Measurements from ENCODE around the gene ZCCHC14.
A peak's percentile ranks its signal among the peaks of the same experiment; 100 is the strongest.
"Not testable (repeated sequence)": the region's sequence is repeated elsewhere in the genome, so short reads cannot be mapped to it uniquely, and the experiment has no call there.

ZCCHC14 gene

DNA sequence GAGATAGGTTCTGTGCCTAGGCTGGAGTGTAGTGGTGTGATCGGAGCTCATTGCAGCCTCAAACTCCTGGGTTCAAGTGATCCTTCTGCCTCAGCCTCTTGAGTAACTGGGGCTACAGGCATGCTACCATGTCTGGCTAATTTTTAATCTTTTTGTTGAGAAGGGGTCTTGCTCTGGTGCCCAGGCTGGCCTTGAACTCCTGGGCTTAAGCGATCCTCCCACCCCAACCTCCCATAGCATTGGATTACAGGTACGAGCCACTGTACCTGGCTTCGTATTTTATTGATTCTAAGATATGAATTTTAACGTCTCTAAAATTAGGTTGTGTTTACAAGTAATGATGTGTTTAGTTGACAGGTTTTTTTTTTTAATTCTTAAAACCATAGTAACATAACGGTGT lies 30.8 kb upstream of the ZCCHC14 start:
- DNase-seq: not testable (repeated sequence)

DNA sequence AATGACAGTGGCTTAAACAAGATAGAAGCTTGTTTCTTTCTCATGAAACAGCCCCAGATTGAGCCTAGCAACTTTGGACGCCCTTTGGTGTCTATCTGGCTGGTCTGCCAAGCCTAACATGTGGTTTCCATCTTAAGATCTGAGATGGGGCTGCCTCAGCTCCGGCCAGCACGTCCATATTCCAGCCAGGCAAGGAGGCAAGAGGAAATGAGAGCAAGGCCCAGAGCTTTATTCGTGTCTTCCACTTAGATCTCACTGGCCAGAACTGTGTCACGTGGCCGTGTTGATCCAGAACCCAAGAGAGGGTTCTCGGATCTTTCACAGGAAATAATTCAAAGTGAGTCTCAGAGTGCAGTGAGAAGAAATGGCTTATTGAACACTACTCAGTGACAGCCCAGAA lies 28.9 kb upstream of the ZCCHC14 start:
- DNase-seq: not testable (repeated sequence)

DNA sequence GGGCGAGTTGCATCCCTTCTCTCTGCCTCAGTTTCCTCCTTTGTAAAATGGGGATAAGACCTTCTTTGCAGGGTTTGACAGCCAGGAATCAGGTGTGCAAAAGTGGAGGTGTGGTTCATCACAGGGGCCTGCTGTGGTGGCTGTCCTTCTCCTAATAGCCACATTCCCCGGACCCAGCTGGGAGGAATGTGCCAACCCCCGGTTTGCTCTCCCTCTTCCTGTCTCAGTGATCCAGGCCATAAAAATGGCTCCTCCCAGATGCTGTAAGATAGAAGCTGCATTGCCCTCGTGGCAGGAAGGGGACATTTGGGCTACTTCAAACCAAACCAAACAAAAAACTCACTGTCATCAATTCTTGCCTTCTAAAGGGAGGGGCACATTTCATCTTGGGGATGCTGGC lies 26.3 kb upstream of the ZCCHC14 start:
- DNase-seq: not testable (repeated sequence)

DNA sequence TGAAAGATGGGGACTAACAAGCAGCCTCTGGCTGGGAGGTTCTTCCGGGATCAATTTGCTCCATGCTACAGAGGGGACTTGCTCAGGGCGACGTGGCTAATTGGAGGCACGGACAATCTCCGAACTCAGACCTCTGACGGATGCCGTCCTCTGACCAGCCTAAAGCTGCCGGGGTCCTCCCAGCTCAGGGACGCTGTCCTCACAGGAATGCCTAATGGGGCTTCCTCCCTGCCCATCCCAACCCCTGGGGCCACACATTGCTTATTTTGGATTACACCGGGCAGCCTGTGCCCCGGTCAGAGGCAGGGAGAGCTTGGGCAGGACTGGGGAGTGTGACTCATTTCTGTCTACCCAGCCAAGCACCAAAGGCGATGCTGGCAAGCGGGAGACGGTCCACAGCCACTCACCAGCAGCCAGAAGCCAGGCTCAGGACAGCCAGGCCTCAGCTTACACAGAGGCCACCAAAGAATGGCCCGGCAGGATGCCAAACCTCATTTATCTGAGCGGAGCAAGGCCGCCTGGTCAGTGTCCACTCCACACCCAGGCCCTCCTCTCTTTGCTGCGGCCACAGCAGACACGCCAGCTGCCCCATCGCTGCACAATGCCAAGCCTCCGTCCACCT lies 25.7 kb upstream of the ZCCHC14 start:
- DNase-seq: not testable (repeated sequence)

DNA sequence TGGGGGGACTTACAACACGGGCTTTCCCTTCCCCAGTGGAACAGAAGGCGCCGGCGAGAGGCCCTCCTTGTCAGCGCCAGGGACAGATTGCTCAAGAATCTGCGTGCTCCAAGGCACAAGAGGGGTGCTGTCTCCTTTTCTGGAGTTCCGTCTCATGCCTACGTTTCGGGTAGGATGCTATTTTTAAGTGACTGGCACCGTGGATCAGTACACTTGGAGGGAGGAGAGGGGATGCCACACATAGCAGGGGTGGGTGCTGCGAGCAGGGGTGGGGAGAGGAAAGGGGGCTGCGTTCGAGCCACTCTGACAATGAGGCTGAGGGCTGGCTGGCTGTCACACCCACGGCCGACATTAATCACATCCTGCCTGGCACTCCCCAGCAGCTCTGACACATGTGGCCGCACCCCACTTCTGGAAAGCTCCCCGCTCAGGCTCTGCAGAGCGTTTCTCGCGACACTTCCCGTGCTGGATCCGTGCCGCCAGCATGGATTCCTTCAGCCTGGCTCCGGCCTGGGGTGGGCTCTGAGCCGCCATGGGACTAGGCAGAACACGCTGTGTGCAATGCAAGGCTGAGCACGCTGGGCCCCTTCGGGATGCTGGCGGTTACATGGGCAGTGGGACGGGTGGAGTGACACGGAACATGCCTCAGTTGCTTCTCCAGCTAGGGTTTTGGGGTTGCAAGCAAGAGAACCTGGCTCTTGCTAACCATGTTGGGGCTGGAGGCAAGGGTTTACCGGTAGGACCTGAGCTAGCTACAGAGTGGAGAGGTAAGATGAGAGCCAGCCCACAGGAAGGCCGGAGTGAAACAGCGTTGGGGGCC lies 25.0 kb upstream of the ZCCHC14 start:
- DNase-seq: not testable (repeated sequence)

DNA sequence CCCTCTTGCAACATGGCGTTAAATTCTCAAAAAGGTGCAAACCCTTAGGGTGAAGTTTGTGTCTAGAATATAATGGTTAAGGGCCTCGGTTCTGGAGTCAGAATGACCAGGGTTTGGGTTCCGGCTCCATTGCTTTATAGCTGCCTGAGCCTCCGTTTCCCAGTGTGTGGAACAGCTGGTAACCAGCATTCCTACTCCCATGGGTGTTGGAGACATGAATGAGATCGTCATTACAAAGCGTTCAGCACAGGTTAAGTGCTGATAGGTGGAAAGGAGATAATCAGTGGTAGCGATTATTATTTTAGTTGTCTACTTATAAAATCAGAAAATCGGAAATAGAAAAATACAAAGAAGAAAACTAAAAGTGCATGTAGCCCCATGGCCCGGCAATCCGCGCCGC lies 23.5 kb upstream of the ZCCHC14 start:
- no peak for DNase-seq

DNA sequence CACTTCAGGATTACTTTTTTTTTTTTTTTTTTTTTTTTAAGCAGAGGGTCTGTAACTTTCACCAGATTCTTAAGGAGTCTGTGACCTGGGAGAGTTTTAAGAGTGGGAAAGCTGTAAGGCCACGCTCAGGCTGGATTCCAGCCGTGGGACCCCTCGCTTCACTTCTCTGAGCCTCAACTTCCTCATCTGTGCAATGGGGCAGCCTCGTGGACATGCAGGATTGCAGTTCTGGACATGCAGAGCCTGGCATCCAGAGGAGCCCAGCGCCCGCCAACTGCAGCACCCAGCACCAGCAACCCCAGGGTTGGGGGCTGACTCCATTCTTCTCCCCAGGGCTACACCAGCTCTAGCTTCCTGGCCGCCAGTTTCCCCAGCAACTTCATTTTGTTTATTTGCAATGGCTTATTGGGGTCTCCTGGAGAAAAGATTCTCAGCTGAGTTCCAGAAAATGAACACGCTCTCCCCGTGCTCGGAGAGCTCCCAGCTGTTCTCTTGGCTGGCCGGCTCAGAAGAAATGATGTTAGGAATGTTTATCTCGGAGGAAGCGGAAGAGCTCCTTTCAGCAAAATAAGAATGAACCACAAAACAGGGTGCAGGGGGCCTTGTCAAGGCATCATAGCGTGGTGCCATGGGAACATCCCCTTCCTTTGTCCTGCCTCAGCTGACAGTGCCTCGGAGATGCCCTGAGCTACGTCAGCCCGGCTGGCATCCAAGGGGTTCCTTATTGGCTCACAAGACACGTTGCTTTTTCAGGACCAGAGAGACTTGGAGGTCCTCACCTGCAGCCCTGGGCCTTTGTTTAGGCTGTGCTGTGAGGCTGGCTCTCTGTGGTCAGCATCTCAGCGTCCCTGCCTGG lies 22.9 kb upstream of the ZCCHC14 start:
- no peak for DNase-seq

DNA sequence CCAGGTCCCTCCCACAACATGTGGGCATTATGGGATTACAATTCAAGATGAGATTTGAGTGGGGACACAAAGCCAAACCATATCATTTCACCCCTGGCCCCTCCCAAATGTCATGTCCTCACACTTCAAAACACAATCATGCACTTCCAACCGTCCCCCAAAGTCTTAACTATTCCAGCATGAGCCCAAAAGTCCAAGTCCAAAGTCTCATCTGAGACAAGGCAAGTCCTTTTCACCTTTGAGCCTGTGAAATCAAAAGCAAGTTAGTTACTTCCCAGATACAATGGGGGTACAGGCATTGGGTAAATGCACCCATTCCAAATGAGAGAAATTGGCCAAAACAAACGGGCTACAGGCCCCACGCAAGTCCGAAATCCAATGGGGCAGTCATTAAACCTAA lies 17.0 kb upstream of the ZCCHC14 start:
- DNase-seq: not testable (repeated sequence)

DNA sequence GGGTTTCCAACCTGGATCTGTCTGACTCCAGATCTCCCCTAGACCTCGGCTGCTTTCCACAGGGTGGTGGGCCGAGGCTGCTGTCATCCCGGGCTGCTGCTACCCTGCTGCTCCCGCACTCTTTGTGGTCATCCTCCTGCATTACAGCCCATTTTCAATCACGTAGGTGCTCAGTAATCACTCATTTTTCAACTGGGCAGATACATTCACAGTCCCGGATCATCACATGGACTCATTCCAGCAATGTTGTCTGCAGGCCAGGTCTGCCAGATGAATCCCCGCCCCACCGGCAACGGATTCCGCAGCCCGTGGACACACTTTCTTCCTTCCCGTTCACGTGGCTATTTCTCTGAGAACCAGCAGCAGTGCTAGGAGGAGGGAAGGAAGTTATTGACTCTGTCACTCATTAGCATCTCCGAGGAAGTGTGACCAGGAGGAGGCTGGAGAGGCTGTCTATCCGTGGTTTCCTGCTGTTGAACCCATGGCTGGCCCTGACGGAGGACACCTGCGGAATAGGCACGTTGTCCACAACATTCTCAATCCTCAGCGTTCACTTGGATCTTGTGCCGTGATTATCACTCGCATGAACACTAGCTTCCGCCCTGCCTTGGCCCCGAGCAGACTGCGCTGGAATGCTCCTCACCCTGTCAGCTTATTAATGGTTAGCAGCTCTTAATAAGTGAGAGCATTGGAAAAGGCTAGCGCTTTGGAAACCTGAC lies 14.7 kb upstream of the ZCCHC14 start:
- DNase-seq: peak; percentile 46

DNA sequence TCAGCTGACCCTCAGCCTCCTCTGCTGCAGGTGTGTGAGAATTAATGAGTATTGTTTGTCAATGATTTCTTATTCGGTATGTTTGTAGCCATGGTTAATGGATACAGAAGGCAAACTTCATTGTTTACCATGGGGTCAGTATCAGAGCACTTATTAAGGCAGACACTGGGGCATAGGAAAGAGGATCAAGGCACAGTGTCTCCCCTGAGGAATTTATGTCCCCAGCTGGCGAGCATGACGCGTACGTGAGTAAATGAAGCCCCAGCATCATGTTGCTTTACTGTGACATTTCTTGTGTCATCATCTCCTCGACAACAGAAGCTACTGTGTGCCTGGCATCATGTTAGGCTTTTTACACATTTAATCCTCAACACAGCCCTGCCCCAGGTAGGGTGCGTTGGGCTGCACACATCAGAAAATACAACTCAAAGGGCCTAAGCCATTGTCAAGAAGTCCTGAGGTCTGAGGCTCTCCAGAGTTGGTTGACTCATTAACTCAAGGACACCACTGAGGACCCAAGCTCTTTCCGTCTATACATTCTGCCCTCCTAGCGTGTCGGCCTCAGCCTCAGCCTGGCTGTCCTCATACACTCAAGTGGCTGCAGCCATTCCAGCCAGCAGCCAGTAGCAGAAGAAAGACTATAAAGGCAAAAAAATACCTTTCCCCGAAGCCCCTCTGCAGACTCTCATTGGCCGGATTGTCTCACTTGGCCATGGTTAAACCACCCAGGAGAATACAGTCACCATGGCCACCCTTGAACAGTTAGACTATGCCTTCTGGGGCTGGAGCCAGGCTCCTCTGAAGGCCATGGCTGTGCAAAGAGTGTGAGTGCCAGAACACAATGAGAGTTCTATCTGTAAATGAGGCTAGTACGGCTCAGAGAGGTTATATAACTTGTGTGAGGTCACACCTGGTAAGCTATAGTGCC lies 13.9 kb upstream of the ZCCHC14 start:
- no peak for DNase-seq

DNA sequence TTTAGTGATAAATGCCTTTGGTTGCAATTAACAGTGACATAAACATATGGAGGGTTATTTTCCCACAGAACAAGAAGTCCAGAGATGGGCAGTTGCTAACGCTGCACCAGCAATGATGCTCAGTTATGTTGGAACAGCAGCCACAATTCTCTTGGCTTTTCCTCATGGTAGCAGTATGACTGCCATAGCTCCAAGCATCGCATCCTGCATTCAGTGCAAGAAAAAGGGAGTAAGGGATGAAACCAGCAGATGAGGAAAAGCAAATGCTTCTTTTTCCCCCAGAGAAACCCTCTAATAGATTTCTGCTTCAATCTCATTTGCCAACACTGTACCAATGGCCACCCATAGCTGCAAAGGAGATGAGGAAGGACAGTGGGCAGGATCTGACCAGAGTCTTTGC lies 13.0 kb upstream of the ZCCHC14 start:
- no peak for DNase-seq

DNA sequence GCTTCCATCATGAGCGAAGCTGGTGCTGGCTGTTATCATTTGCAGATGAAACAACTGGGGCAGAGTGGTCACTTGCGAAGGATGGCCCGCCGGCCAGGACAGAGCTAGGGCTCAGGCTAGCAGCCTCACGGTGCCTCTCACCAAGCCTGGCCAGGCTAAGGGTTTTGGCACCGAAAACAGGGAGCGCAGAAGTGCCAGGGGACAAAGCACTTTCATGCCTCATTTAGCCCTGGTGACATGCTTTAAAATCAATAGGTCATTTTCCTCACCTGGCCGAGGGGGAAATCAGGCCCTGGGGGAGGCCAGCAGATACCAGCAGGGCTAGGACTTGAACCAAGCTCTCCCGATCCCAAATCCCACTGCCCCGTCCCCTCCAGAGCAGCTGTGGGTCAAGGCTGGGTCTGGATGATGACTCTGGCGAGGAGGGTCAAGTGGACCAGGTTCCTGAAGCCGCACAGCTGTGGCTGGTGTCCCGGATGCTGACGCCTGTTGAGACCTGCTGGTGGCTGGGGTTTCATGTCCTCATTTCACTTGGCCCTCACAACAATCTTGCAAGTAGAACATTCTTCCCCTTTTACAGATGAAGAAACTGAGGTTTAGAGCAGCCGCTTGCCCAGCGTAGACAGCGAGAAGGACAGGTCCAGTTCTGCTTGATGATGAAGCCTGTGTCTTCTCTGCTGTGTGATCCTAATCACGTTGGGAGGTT lies 10.6 kb upstream of the ZCCHC14 start:
- peak; percentile 72 for DNase-seq

DNA sequence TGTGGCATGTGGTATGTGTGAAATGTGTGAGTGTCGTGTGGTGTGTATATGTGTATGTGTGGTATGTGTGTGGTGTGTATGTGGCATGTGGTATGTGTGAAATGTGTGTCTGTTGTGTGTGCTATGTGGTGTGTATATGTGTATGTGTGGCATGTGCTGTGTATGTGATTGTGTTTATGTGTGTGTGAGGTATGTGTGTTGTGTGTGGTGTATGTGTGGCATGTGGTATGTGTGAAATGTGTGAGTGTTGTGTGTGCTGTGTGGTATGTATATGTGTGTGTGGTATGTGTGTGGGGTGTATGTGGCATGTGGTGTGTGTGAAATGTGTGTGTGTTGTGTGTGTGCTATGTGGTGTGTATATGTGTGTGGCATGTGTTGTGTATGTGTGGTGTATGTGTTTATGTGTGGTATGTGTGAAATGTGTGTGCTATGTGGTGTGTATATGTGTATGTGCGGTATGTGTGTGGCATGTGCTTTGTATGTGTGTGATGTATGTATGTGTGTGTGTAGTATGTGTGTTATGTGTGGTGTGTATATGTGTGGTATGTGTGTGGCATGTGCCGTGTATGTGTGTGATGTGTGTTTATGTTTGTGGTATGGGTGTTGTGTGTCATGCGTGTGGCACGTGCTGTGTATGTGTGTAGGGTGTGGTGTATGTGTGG lies 9.6 kb upstream of the ZCCHC14 start:
- no peak for DNase-seq

DNA sequence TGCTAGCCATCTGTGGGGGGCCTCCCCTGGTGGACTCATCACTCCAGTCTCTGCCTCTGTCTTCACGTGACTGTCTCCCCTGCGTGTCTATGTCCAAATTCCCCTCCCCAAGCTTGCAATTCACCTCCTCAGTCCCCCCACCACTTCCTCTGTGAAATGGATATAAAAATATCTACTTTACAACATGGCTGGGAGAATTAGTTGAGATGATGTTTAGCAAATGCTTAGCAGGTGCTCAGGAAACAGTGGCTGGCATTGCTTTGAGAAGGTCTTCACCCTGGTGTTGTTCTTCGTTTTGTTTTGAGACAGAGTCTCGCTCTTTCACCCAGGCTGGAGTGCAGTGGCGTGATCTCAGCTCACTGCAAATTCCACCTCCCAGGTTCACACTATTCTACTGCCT lies 8.3 kb upstream of the ZCCHC14 start:
- no peak for DNase-seq

DNA sequence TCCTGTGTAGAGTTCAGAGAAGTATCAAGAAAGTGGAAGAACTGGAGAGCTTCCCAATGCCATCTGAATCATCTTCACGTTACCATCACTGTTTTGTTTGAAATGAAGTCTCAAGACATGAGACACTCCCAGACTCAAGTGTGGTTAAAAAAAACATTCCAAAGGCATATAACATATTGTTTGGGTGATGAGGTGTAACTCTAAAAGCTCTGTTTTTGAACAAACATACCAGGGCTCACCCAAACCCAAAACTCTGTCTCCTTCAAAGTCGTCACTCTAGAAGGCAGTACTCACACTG lies 6.3 kb upstream of the ZCCHC14 start:
- no peak for DNase-seq

DNA sequence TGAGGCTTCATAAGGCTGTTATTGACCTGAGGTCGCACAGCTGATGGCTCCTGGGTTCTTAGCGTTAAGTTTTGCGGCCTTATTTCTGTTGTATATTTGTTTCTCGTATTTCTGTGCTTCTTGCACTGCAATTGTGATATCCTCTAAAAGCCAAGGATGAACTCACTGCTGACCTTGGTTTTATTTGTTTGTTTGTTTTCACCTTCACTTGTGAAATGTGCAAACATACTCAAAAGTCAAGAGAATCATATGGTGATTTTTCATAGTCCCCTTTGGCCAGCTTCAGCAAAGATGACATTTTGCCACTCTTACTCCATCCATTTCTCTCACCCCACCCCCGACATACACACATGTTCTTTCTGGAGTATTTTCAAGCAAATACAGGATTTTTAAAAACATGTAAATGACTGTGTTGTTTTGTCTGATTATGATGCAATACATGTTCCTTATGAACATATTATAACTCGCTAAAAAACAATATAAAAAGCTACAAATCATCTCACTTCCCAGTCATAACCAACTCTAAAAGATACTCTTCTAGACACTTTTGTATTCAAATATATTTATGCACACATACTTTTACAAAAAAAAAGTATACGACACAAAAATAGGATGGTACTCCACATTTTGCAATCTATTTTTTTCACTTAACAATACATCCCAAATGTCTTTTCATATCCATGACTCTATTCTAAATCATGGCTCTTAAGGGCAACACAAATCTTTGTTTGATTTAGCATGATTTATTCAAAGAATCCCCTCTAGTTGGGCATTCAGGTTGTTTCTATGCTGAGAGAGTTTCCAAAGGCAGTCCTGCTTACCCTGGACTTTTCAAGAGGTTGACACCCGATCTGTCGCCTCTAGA lies 5.7 kb upstream of the ZCCHC14 start:
- DNase-seq: no peak

DNA sequence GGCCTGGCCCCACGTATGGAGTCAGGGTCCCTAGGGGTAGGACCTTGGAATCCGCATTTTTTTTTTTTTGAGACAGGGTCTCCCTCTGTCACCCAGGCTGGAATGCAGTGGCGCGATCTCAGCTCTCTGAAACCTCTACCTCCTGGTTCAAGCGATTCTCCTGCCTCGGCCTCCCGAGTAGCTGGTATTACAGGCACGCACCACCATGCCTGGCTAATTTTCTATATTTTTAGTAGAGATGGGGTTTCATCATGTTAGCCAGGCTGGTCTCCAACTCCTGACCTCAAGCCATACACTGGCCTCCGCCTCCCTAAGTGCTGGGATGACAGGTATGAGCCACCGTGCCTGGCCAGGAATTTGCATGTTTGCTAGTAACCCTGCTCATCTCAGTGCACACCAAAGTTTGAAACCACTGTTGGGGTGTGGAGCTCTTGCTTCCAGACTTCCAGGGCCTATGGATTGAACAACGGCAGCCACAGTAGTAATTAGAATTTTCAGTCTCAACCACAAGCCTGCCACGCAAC lies 5.0 kb upstream of the ZCCHC14 start:
- peak; percentile 9 for DNase-seq

DNA sequence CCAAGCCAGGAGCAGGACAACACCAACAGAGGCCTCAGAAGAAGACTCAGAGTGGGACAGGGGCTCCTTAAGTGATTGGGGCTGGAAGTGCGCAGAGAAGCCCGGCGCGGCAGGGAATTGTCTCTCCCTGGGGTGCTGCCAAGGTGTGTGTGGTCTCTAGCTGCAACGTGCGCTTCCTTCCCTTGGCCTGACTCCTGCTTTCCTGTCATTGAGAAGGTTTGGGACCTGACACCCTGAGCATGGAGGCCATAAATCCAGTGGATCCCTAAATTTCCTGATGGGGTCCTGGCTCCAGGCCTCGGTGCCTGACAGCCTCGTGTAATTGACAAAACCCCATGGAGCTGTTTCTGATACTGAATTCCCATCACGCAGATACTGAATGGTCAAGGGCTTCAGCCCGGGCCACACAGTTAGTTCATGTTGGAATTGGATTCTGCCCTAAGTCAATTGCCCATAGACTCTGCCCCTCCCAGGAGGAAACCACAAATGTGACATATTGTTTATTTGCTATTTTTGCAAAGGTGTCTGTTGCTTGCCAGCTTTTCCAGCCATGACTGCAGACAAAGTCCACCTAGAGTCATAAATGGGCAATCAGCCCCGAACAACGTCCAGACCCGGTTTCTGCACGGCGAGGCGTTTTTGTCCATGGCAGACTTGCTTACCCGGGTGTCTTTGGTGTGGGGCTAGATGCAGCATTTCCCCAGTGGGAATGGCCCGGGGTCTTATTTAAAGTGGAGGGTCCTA lies 4.4 kb upstream of the ZCCHC14 start:
- DNase-seq: not testable (repeated sequence)

DNA sequence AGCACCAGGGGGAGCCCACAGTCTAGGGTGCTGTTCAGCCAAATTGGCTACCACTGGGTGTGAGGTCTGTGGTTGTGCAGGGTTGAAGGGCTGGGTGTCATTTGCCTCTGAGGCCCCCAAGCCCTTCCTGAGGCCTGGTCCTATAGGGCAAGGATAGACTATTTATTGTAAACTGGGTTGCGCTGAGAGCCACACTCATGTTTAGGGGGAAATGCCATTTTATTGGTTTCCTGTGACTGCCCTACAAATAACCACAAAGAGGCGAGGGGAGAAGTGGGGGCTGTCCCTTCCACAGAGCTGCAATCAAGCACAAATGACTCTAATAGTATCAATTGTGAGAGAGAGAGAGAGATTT lies 3.6 kb upstream of the ZCCHC14 start:
- DNase-seq: peak; percentile 41

All from MV-4-11 (cell line).